HG03460 (cell line): ENCODE data around the gene LRRC57.

Source experiments
- ATAC-seq: cut with Tn5 transposase; IDR thresholded peaks from one replicate; pipeline ENCODE4 v1.9.1; 2021; ENCODE audit not compliant: unreplicated experiment

LRRC57 gene

GRCh38 chr15:42553554-42553953 is 5.0 kb upstream of the LRRC57 start:
- ATAC-seq, result no peak

- ATAC-seq, result no peak
Measured at GRCh38 chr15:42549741-42550392, 1.3 kb upstream of the LRRC57 start.

GRCh38 chr15:42549032-42549491 is 469 bp upstream of the LRRC57 start:
- ATAC-seq, result peak; percentile 23

GRCh38 chr15:42547918-42548248 is 710 bp downstream of the LRRC57 start:
- ATAC-seq, result no peak

DNA sequence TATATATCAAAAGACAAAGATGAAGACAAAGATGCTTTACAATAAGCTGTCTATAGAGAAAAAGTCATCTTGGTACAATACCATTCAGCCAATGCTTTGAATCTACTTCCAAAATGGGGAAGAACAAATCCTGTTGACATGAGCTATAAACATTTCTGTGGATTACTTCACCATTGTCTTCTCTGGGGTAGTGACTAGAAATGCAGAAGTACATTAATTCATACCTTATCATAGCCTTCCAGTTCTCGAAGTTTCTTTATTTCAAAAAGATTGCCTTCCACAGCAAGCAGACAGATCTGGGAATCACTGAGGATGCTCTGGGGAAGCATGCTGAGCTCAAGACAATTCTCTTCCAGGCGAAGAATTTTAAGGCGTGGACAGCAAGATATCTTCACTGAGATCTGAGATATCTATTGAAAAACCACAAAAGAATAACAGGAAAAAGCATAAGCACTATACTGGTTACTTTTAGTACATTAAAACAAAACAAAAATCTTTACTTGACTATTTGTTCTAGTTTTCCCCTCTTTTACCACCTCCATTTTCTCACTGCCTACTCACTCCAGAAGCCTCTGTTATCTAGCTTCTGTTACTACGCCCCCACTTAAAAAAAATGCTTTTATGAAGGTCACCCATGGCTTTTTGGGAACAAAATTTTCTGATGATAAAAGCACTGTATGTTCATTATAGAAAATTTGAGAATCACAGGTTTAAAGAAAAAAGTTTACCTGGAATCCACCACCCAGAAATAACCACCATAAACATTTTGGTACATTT is 3.6 kb downstream of the LRRC57 start:
- no peak for ATAC-seq

- no peak for ATAC-seq
Measured at GRCh38 chr15:42533246-42533645, 15.3 kb downstream of the LRRC57 start.

GRCh38 chr15:42528970-42529369 is 19.6 kb downstream of the LRRC57 start:
- no peak for ATAC-seq

GRCh38 chr15:42523331-42523730 is 25.3 kb downstream of the LRRC57 start:
- no peak for ATAC-seq

DNA sequence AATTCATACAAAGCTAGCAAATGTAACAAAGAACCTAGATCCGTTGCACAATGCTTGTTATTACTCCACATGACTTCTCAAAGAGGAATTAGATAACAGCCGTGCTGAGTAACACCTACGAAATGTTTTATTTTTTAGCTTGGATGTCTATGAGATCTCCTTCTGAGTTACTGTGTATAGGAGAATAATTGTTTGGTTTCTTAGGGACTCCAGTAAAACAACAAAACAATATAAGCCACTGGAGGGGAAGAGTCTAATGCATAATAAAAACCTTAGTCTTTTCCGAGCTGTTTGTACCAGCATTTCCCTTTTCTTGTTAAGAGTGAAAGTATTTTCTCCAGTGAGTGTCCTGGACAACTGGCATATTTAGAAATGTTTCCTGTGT is 37.6 kb downstream of the LRRC57 start:
- ATAC-seq, result no peak

- no peak for ATAC-seq
Measured at GRCh38 chr15:42510258-42511006, 38.2 kb downstream of the LRRC57 start.

GRCh38 chr15:42508263-42508690 is 40.3 kb downstream of the LRRC57 start:
- ATAC-seq, result no peak

DNA sequence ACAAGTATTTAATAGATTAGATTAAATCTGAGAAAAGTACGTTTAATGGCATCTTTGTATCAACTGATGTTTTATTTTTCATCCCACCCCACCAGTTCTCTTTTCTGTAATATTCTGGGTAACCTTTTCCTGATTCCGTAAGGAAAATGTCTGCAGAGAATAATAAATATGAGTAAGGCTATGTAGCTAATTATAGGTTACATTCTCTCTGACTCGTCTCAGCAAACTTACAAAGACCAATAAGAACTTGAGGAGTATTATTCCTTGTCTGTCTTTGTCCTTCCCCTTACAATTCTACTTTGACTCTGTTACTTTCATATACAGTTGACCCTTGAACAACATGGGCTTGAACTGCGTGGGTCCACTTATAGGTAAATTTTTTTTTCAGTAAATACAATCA is 41.1 kb downstream of the LRRC57 start:
- ATAC-seq, result no peak

GRCh38 chr15:42504631-42505030 is 44.0 kb downstream of the LRRC57 start:
- peak; percentile 11 for ATAC-seq

GRCh38 chr15:42503825-42504224 is 44.8 kb downstream of the LRRC57 start:
- ATAC-seq, result no peak

- ATAC-seq, result no peak
Measured at GRCh38 chr15:42502477-42502876, 46.1 kb downstream of the LRRC57 start.

GRCh38 chr15:42499858-42500609 is 48.6 kb downstream of the LRRC57 start:
- no peak for ATAC-seq

DNA sequence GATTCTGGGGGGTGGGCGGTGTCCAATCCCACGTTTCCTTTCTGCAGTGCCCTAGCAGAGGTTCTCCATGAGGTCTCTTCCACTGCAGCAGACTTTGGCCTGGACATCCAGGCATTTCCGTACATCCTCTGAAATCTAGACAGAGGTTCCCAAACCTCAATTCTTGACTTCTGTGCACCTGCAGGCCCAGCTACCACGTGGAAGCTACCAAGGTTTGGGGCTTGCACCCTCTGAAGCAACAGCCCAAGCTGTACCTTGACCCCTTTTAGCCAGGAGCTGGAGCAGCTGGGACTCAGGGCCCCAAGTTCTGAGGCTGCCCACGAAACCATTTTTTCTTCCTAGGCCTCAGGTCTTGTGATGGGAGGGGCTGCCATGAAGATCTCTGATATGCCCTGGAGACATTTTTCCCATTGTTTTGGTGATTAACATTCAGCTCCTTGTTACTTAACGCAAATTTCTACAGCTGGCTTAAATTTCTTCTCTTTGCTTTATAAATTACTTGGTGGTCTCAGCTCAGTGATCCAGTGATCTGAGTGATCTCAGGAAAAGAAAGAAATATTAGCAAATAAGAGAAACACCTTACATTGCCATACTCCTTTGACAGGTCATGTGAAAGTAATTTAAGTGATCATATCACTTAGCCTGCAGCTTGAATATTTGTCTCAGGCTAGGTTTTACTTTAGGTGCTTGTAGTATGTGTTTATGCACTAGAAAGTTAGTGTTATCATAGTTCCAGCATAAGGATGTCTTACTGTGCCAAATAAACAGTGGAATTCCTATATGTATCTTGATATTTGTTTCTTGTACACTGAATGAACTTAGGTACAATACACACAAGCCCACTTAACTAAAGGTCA is 50.2 kb downstream of the LRRC57 start:
- ATAC-seq, result no peak

DNA sequence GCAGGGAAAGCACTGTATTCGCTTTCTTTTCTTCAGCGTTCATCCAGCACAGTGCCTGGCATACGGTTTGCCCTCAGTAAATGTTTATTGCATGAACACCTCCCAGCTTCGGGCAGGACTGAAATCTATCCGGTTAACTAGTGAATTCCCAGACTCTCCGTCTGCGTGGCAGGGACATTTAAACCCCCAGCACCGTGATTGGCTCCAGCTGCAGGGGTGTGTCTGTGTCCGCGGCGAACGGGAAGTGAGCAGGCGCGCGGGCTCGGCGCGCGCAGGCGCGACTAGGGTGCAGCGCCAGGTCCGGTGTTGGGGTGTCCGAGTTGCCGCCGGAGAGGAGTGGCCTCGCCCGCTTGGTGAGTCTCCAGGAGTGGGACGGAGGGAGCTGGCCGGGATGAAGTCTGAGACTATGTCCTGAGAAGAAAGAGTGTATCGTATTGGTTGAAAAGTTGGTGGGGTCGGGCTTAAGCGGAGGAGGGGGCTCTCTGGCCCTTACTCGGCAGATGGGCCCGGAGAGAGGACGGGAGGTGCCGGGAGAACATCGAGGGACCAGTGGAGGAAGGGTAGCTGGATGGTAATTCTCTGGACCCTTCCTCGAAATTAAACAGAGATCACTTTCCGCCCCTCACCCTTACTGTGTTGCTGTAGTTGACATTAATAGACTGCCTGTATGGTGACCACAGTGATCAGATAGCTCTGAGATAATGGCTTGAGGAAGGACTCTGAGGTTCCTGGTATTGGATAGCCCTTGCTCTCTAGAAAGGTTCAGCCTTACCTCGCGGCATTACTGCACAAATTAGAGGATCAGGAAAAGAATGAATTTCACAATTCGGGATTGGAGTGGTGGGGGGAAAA is 53.0 kb downstream of the LRRC57 start, which contains the start of gene SNAP23:
Gene SNAP23, plus strand, starts transcription at position 274 of the 852 bp plus-strand sequence. CDS start 16,213 bp downstream, outside the sequence.
- ATAC-seq, result peak; percentile 69

- ATAC-seq, result no peak
Measured at GRCh38 chr15:42494998-42495360, 53.6 kb downstream of the LRRC57 start.
